Stimulated activated CD8-positive, alpha-beta memory T cell treated with anti-CD3 and anti-CD28 coated beads, Interleukin-4, amount 100 ng/mL, for 1 hour (primary cell): Measurements from ENCODE around the gene MARCHF9.

Experiments
- DNase-seq, 2 donors: peaks; one replicate each; pipeline ENCODE4 v3.0.0-alpha.2; 2020; ENCODE audit warnings: low read depth in 2 of 2, low spot score in 1 of 2

The MARCHF9 gene

GRCh38 chr12:57737467-57738460 lies 17.1 kb upstream of the MARCHF9 start:
- no peak for DNase-seq

GRCh38 chr12:57738661-57739237 lies 16.2 kb upstream of the MARCHF9 start, which contains the start of gene AGAP2:
Gene AGAP2, minus strand, starts transcription at chr12:57738742. Its CDS starts 496 bp downstream, at chr12:57738246.
- DNase-seq, result no peak

GRCh38 chr12:57739387-57739786 lies 15.5 kb upstream of the MARCHF9 start:
- DNase-seq, result no peak

- DNase-seq, result no peak
Observed at GRCh38 chr12:57739914-57740538, 14.9 kb upstream of the MARCHF9 start.

GRCh38 chr12:57740656-57741412 lies 14.1 kb upstream of the MARCHF9 start:
- peak; percentile 46 to 68 for DNase-seq

GRCh38 chr12:57741413-57741789 lies 13.5 kb upstream of the MARCHF9 start:
- no peak for DNase-seq

- DNase-seq, result peak; percentile 50 to 66
Observed at GRCh38 chr12:57741844-57742738, 12.8 kb upstream of the MARCHF9 start.

- DNase-seq, result no peak
Observed at GRCh38 chr12:57743769-57744168, 11.1 kb upstream of the MARCHF9 start.

GRCh38 chr12:57744194-57744776 lies 10.6 kb upstream of the MARCHF9 start:
- peak in 1 of 2 donors; percentile 49 for DNase-seq

- peak; percentile 78 to 89 for DNase-seq
Observed at GRCh38 chr12:57744777-57745484, 10.0 kb upstream of the MARCHF9 start, which contains the start of gene TSPAN31. Gene TSPAN31, plus strand, starts transcription at chr12:57745039. Its CDS starts 116 bp downstream, at chr12:57745155.

GRCh38 chr12:57745485-57745881 lies 9.4 kb upstream of the MARCHF9 start:
- DNase-seq, result no peak

GRCh38 chr12:57746025-57746424 lies 8.9 kb upstream of the MARCHF9 start:
- DNase-seq, result no peak

- DNase-seq, result no peak
Observed at GRCh38 chr12:57749061-57749460, 5.8 kb upstream of the MARCHF9 start.

- no peak for DNase-seq
Observed at GRCh38 chr12:57750561-57751431, 4.1 kb upstream of the MARCHF9 start.

GRCh38 chr12:57751432-57751787 lies 3.5 kb upstream of the MARCHF9 start:
- DNase-seq, result no peak

- DNase-seq, result peak; percentile 94 to 97
Observed at GRCh38 chr12:57751788-57752667, 2.9 kb upstream of the MARCHF9 start, which contains the start of gene CDK4. Gene CDK4, minus strand, starts transcription at chr12:57752310. Its CDS starts 593 bp downstream, at chr12:57751717.

GRCh38 chr12:57752668-57753000 lies 2.3 kb upstream of the MARCHF9 start:
- no peak for DNase-seq
